K562 (cell line): ENCODE data around the gene A1BG. TPM values are rescaled to one million over a fixed set of nuclear protein-coding genes. Genes with fewer than 3 reads are reported as not detected.

Source experiments
- ATAC-seq: fragments of 200-7000 bp; cut with Tn5 transposase; 3 replicates; pipeline ENCODE4 v1.9.1; 2020; ENCODE audit warnings: moderate library complexity
- BruUV-seq: library from RNA; stranded (reverse); fragments of 400-500 nt; replicated peaks from 2 replicates; lab custom pipeline; 2021; lab: Mats Ljungman, UMichigan
- CTCF ChIA-PET: fragments of 300-600 bp; formaldehyde crosslinking; extraction: SDS; loops from one replicate; lab custom pipeline; 2021; ENCODE audit warnings: low intra/inter-chr PET ratio; lab: Yijun Ruan, JAX
- POLR2A ChIA-PET: fragments of 300-600, 350-650 bp; sonication (Branson Sonifier 250); formaldehyde crosslinking; extraction: SDS; loops from one replicate; lab custom pipeline; 2021; ENCODE audit warnings: antibody characterized with exemption, inconsistent platforms; lab: Yijun Ruan, JAX
- DNase-seq, 4 experiments: peaks; one replicate each; pipeline versions ENCODE4 v3.0.0 to v3.0.0-alpha.2; 2011 to 2018; ENCODE audit warnings: low spot score in 3 of 4, mixed read lengths in 3 of 4; ENCODE audit errors: extremely low read depth in 1 of 4
- FAIRE-seq: peaks from 2 replicates; lab custom pipeline; 2011; peaks lifted over from hg19 to GRCh38; lab: Jason Lieb, UNC
- H2AFZ ChIP-seq: 2 replicates; pipeline ENCODE4 v1.6.0; 2011; ENCODE audit warnings: low read depth, low read length, control low read depth, inconsistent platforms
- H3K27ac ChIP-seq: fragments of 200-600 bp; 3 replicates; pipeline ENCODE4 v1.8.0; 2011; ENCODE audit warnings: low read depth, mild to moderate bottlenecking, control low read depth, inconsistent platforms, low read length, moderate library complexity, mixed read lengths; ENCODE audit errors: extremely low read depth
- H3K27me3 ChIP-seq, 2 experiments: fragments of 300-600 bp in 1 of 2; 2 replicates in 1 of 2; 3 replicates in 1 of 2; pipeline versions ENCODE4 v1.6.0 to v1.8.0; 2011; ENCODE audit warnings: inconsistent platforms in 2 of 2, low read length in 2 of 2, mild to moderate bottlenecking in 1 of 2, mixed read lengths in 1 of 2, moderate library complexity in 1 of 2; ENCODE audit not compliant: control insufficient read depth in 2 of 2, insufficient read depth in 2 of 2
- H3K36me3 ChIP-seq: fragments of 300-600 bp; 3 replicates; pipeline ENCODE4 v1.8.0; 2011; ENCODE audit warnings: mild to moderate bottlenecking, low read length, inconsistent platforms; ENCODE audit not compliant: control insufficient read depth, insufficient read depth
- H3K4me1 ChIP-seq, 2 experiments: fragments of 200-600 bp in 1 of 2; replicated peaks in 1 of 2; 2 replicates in 1 of 2; 3 replicates in 1 of 2; pipeline versions ENCODE4 v1.5.1 to v1.8.0; 2011; ENCODE audit warnings: inconsistent platforms in 2 of 2, low read length in 2 of 2, mild to moderate bottlenecking in 1 of 2, mixed read lengths in 1 of 2, moderate library complexity in 1 of 2; ENCODE audit not compliant: control insufficient read depth in 2 of 2, insufficient read depth in 2 of 2
- H3K4me2 ChIP-seq: 2 replicates; pipeline ENCODE4 v1.6.1; 2011; ENCODE audit warnings: low read length, control low read depth, inconsistent platforms, mixed read lengths; ENCODE audit not compliant: insufficient read depth
- H3K4me3 ChIP-seq: fragments of 200-600 bp; sonication (generic), shearing (Covaris generic); 2 replicates; pipeline ENCODE4 v1.5.1; 2016; ENCODE audit warnings: control low read depth, inconsistent platforms
- H3K79me2 ChIP-seq: fragments of 200-600 bp; 3 replicates; pipeline ENCODE4 v1.8.0; 2011; ENCODE audit warnings: low read length, inconsistent platforms; ENCODE audit not compliant: control insufficient read depth, insufficient read depth
- H3K9ac ChIP-seq, 2 experiments: 2 replicates each; pipeline versions ENCODE4 v1.6.0 to v1.6.1; 2011; ENCODE audit warnings: low read depth in 2 of 2, low read length in 2 of 2, control low read depth in 1 of 2, inconsistent platforms in 1 of 2, mild to moderate bottlenecking in 1 of 2, mixed read lengths in 1 of 2; ENCODE audit not compliant: insufficient read depth in 1 of 2
- H3K9me1 ChIP-seq: one replicate; pipeline ENCODE4 v1.6.0; 2011; ENCODE audit warnings: inconsistent platforms, mild to moderate bottlenecking, low read length, moderate library complexity; ENCODE audit not compliant: control insufficient read depth, insufficient read depth
- H3K9me3 ChIP-seq: replicated peaks from 2 replicates; pipeline ENCODE4 v1.5.1; 2011; ENCODE audit warnings: low read depth, low read length, inconsistent platforms; ENCODE audit not compliant: control insufficient read depth, insufficient read depth
- H4K20me1 ChIP-seq: replicated peaks from 2 replicates; pipeline ENCODE4 v1.6.1; 2011; ENCODE audit warnings: low read length, inconsistent platforms, mixed read lengths; ENCODE audit not compliant: control insufficient read depth, insufficient read depth
- BCLAF1 ChIP-seq, 2 experiments: fragments of 450-650 bp in 1 of 2; IDR thresholded peaks; 2 replicates each; pipeline ENCODE4 v1.6.1; 2011 to 2017; ENCODE audit warnings: low read depth in 2 of 2, antibody characterized with exemption in 1 of 2, borderline replicate concordance in 1 of 2, low read length in 1 of 2, mild to moderate bottlenecking in 1 of 2, mixed read lengths in 1 of 2; ENCODE audit not compliant: control insufficient read depth in 1 of 2
- MTA2 ChIP-seq: fragments of 450-650 bp; IDR thresholded peaks from 2 replicates; pipeline ENCODE4 v1.6.1; 2016; ENCODE audit warnings: low read depth
- PHF21A ChIP-seq: fragments of 450-650 bp; IDR thresholded peaks from 2 replicates; pipeline ENCODE4 v1.6.1; 2017; ENCODE audit warnings: low read depth, borderline replicate concordance
- RAD21 ChIP-seq, 2 experiments: fragments of 250-450 bp in 1 of 2; fragments of 450-650 bp in 1 of 2; sonication (Bioruptor Pico) in 1 of 2; formaldehyde crosslinking in 1 of 2; IDR thresholded peaks in 1 of 2; conservative IDR thresholded peaks in 1 of 2; 2 replicates each; pipeline versions ENCODE4 v1.4.0 to v1.8.0; 2020 to 2022; ENCODE audit warnings: mild to moderate bottlenecking in 2 of 2, moderate library complexity in 1 of 2
- RBM34 ChIP-seq: fragments of 200-400 bp; formaldehyde crosslinking; IDR thresholded peaks from 2 replicates; pipeline ENCODE4 v1.6.1; 2018; ENCODE audit warnings: low read length, borderline replicate concordance; ENCODE audit not compliant: insufficient read depth
- TGIF2 ChIP-seq: sonication (generic); formaldehyde crosslinking; IDR thresholded peaks from 2 replicates; pipeline ENCODE4 v1.8.1; 2022; ENCODE audit warnings: mild to moderate bottlenecking, missing genetic modification reagents, moderate library complexity
- VEZF1 ChIP-seq: fragments of 200-800 bp; sonication (Bioruptor generic); IDR thresholded peaks from 2 replicates; pipeline ENCODE4 v1.6.1; 2017; ENCODE audit warnings: missing genetic modification characterization, missing compliant biosample characterization
- ZNF253 ChIP-seq: fragments of 250-450 bp; sonication (Bioruptor Pico); conservative IDR thresholded peaks from 2 replicates; pipeline ENCODE4 v1.6.1; 2021; ENCODE audit warnings: mild to moderate bottlenecking
- WGBS: fragments of 100-300 bp; shearing (Covaris generic); methylation state at CpG from one replicate; pipeline ENCODE4 v1.1.6; 2016; ENCODE audit warnings: low coverage, mixed read lengths; ENCODE audit not compliant: insufficient coverage; ENCODE audit errors: missing lambda C conversion rate; 5-methylcytosine and 5-hydroxymethylcytosine counted together
- in situ Hi-C: fragments of 300-500 bp; cut with MboI; formaldehyde crosslinking; loops from 4 replicates; pipeline ENCODE4 v1.15.0; 2018; ENCODE audit warnings: inconsistent platforms, mixed read lengths
- intact Hi-C: fragments of 100-400 bp; cut with micrococcal nuclease; formaldehyde crosslinking; loops from 2 replicates; pipeline ENCODE4 v1.14.2; 2022
- polyA plus RNA-seq, 8 experiments: library from polyadenylated mRNA; depleted of rRNA in 4 of 8; stranded (reverse) in 5 of 8; unstranded in 3 of 8; fragments of >200 nt; fragmentation: Nextera tagmentation in 2 of 8; fragmentation: Illumina TruSeq in 1 of 8; extraction: Ambion mirVana in 2 of 8; extraction: Trizol in 1 of 8; gene quantifications; 2 replicates each; pipeline versions ENCODE4 v1.2.1 to v1.2.3, GENCODE V29; 2011 to 2014; ENCODE audit warnings: inconsistent platforms in 1 of 8, missing spikeins in 1 of 8
- total RNA-seq, 7 experiments: library from RNA; depleted of rRNA in 6 of 7; stranded (reverse); fragments of >200 nt in 6 of 7; fragmentation: Illumina TruSeq in 2 of 7; extraction: Trizol in 2 of 7; gene quantifications; 2 replicates each; pipeline versions ENCODE4 v1.2.1 to v1.2.3, GENCODE V29; 2011 to 2021; ENCODE audit warnings: low replicate concordance in 1 of 7

The A1BG gene
- total and polyA plus RNA-seq, 9 of the 15 experiments (the other 6 are each of a cell fraction or from before 2014, with no cell fraction given), result 0.10 to 19.8 (median 2.6) TPM

- TF ChIP-seq RAD21 (CRISPR knock-in tag; conservative IDR thresholded peaks at IDR 0.05 in 1 of 2, IDR thresholded peaks at IDR 0.05 in 1 of 2), result peak in 1 of 2 experiments; percentile 46; a peak in 2 of 4 replicates
- TF ChIP-seq, all 486 proteins: peak for 4; not testable (repeated sequence) for 482
Observed at GRCh38 chr19:58310685-58311084, 42.6 kb downstream of the A1BG start (continued).

GRCh38 chr19:58307736-58308135, 45.6 kb downstream of the A1BG start:
- Histone ChIP-seq H3K4me1 (peaks cover 7 to 15% of the 10 kb centered on the region in 2 experiments; a peak in 4 of 5 replicates), H3K4me3 (no peak overlapping the region), H4K20me1 (no peaks in the 10 kb centered on the region), H3K27me3 (no peaks in the 10 kb centered on the region), H3K9me3 (peaks cover 7% of the 10 kb centered on the region), H3K9ac (no peak overlapping the region), H3K27ac (no peak overlapping the region), H3K4me2 (no peak overlapping the region), H3K79me2 (peaks cover 36% of the 10 kb centered on the region), H3K36me3 (peaks cover 61% of the 10 kb centered on the region), H2AFZ (no peak overlapping the region), H3K9me1 (no peaks in the 10 kb centered on the region)
- WGBS, result 98% methylated on average over 4 of the region's 4 CpGs
- no peak for FAIRE-seq
- intact Hi-C loops, result no loop called here
- no TSS peak for BruUV-seq
- CTCF ChIA-PET, result no interaction called here
- POLR2A ChIA-PET, result interaction anchor here (3.0 to 4.2 kb wide), 2 partner anchors 10 to 18 kb away, joined by 9 to 27 read pairs; partner anchors contain the start of gene ZSCAN22
- in situ Hi-C loops, result no loop called here
- no peak for ATAC-seq
- DNase-seq, result no peak
- TF ChIP-seq BCLAF1 (IDR thresholded peaks at IDR 0.05; ENCODE audit: borderline replicate concordance in 1 of 2, control insufficient read depth in 1 of 2, low read depth in 2 of 2, low read length in 1 of 2) (no peak), PHF21A (no peak), TGIF2 (CRISPR knock-in tag) (no peak), VEZF1 (CRISPR knock-in tag) (no peak), ZNF253 (CRISPR knock-in tag) (no peak), MTA2 (no peak), RBM34 (no peak)
